ENCODE data around the gene SEC61A1.

DNA sequence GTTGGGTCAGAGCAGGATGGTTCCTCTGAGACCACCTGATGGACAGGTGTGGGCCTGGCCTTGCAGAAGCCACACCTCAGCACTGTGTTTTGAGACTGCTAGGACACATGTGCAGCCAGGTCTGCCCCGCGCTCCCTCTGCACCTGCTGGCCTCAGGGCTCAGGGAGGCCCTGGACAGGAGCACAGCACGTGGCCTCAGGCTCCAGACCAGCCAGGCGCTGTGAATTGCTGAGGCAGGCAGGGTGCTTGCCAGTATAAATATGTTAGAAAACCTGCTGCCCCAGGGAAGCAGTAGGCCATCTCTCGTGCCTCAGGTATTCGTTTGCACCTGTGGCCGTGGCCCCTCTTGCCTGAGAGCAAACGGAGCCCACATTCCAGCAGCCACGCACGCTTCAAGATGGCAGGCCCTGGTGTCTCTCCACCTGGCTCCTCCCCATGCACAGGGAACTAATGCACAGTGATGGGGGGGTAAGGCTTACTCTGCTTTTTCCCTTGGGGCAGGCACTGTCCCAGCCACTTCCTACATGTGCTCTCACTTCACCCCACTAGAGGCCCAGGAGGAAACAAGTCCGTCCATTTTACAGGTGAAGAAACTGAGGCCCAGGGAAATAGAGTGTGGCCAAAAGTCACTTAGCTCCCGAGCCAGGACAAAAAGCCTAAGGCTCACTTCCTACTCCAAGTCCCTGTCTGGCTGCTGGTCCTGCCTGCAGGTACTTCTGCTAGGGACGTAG, 20.4 kb downstream of the SEC61A1 start:
- no peak for TF ChIP-seq CTCF (IDR thresholded peaks at IDR 0.05; ENCODE audit: low read length)
- no peak for TF ChIP-seq EZH2 (IDR thresholded peaks at IDR 0.05; ENCODE audit: borderline replicate concordance, low read length)
